ENCODE data around the gene AXIN1.

DNA sequence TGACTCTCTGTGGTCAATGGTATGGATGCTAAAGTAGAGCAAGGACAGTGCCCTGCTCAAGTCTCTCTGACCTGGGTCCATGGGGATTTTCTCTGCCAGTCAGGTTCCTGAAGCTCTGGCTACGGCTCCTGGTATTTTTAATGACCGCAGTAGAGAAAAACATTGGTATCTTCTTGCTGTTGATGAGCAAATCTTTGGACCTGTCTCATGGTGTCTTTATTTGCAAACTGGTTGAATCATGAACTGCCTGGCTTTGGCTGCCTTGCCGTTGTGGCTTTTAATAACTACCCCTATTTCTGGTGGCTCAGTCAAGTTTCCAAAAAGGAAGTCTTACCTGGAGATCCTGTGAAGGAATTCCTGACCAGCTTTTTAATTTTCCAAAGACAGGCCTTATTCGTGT is 109.2 kb downstream of the AXIN1 start:
- TF ChIP-seq CTCF (conservative IDR thresholded peaks at IDR 0.05; ENCODE audit: low read length) (no peak), EZH2phosphoT487 (IDR thresholded peaks at IDR 0.05; ENCODE audit: borderline replicate concordance) (no peak)

All from Loucy (cell line).